AG04449 (cell line): ENCODE measurements around the gene BRDT.
A peak's percentile ranks its signal among the peaks of the same experiment; 100 is the strongest.
"Not testable (repeated sequence)": the region's sequence is repeated elsewhere in the genome, so short reads cannot be mapped to it uniquely, and the experiment has no call there.

Experiments
- CTCF ChIA-PET: fragments of 350-600 bp; formaldehyde crosslinking; extraction: SDS; loops from one replicate; lab custom pipeline; 2021; ENCODE audit warnings: antibody characterized with exemption; lab: Yijun Ruan, JAX
- POLR2A ChIA-PET: fragments of 400-600, 350-600 bp; formaldehyde crosslinking; extraction: SDS; loops from one replicate; lab custom pipeline; 2020; ENCODE audit warnings: antibody characterized with exemption, inconsistent platforms; lab: Yijun Ruan, JAX
- DNase-seq: peaks from one replicate; pipeline ENCODE4 v3.0.0-alpha.2; 2010; ENCODE audit warnings: low read depth, low spot score
- H3K4me3 ChIP-seq: 2 replicates; pipeline ENCODE4 v1.5.1; 2011; ENCODE audit warnings: low read depth, mild to moderate bottlenecking, control low read depth, low read length
- TF ChIP-seq, protein P1 (sequence below): IDR thresholded peaks from one replicate; pipeline ENCODE4 v1.5.1; 2011; ENCODE audit warnings: mild to moderate bottlenecking, moderate library complexity, low read length, control low read depth, inconsistent platforms; ENCODE audit not compliant: insufficient read depth; ENCODE audit errors: missing control alignments

BRDT gene

DNA sequence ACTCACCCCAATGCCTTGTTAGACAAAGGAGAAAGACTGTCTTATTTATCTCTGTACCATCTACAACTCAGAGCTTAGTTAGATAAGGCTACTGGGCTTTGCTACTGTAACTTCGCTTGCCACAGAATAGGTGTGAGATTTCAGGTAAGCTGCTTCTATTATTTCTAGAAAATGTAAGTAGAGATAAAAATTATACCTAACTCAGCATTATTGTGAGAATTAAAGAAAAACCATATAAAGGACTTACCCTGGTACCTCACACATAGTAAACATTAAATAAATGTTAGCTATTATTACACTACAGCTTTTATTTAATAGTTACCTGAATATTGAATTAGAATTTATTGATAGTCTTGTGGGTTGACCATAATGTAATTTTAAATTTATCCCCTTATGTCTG, 44.1 kb downstream of the BRDT start:
- TF ChIP-seq, protein P1, sequence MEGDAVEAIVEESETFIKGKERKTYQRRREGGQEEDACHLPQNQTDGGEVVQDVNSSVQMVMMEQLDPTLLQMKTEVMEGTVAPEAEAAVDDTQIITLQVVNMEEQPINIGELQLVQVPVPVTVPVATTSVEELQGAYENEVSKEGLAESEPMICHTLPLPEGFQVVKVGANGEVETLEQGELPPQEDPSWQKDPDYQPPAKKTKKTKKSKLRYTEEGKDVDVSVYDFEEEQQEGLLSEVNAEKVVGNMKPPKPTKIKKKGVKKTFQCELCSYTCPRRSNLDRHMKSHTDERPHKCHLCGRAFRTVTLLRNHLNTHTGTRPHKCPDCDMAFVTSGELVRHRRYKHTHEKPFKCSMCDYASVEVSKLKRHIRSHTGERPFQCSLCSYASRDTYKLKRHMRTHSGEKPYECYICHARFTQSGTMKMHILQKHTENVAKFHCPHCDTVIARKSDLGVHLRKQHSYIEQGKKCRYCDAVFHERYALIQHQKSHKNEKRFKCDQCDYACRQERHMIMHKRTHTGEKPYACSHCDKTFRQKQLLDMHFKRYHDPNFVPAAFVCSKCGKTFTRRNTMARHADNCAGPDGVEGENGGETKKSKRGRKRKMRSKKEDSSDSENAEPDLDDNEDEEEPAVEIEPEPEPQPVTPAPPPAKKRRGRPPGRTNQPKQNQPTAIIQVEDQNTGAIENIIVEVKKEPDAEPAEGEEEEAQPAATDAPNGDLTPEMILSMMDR = no peak
- ChIA-PET POLR2A (no interaction called here), CTCF (interaction anchor here (0.6 to 1.1 kb wide), 2 partner anchors 298 to 479 kb away, joined by 3 to 7 read pairs; no protein-coding TSS in a partner anchor)
- no peak overlapping the region for H3K4me3 ChIP-seq
- DNase-seq = no peak

DNA sequence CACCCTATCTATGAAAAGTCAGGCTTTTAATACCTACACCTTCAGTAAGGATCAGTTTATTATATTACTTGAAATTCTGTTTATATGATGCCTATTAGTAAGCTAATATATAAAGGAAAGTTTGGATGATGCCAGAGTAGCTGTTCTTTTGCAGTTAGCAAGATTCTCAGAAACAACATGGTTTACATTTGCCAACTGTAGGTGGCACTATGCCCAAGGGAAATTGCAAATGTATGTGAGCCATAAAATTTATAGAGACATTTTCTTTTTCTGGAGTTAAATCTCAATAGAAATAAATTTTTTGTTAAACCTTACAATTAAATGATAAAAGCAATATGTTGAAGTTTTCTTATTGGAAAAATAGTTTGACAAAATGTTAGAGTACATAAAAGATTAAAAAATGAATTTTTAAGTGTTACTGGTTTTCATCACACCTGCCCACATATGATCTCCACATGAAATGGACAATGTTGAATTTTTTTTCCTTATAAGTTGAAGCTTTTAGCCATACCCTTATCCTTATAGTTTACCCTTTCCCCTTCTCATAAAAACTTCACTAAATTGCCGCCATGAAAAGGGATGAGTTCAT, 48.5 kb downstream of the BRDT start:
- TF ChIP-seq, protein P1 = peak; percentile 45
- CTCF ChIA-PET = interaction anchor here (0.7 to 7.8 kb wide), 34 partner anchors 8 to 748 kb away, joined by 3 to 163 read pairs (median 4); no protein-coding TSS in a partner anchor
- peak; percentile 5 for DNase-seq
- POLR2A ChIA-PET = no interaction called here
- no peak overlapping the region for H3K4me3 ChIP-seq

DNA sequence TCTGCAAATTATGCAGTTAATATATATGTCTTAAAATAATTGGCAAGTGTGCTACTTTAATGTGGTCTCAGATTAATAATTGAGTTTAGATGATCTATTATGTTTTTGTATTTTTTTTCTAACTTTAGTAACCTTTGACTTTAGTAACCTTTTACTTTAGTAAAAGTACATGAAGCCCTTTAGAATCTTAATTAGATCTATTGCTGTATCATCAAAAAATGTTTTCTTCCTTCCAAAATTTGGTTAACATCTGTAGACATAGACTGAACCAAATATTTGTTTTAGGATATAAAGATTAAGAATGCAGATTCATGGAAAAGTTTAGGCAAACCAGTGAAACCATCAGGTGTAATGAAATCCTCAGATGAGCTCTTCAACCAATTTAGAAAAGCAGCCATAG, 54.9 kb downstream of the BRDT start:
- no peak for DNase-seq
- ChIA-PET POLR2A (no interaction called here), CTCF (interaction anchor here (2.4 kb wide), 1 partner anchor 287 kb away, joined by 11 read pairs; no protein-coding TSS in a partner anchor)
- H3K4me3 ChIP-seq = no peak overlapping the region
- TF ChIP-seq, protein P1 = no peak

DNA sequence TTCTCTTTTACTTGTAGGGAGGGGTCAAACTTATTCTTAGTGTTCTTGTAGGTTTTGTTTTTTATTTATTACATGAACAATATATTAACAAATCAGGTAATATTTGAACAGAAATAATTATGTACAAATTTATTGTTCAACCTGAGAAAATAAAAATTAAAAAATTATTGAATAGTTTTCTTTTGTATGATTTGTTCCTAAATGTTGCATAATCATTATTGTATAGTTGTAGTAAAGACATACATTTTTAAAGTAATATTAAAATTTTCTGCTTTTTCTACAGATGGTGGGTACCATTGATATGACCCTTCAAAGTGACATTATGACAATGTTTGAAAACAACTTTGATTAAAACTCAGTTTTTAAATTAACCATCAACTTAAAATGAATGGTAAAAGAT, 64.7 kb downstream of the BRDT start:
- ChIA-PET POLR2A (no interaction called here), CTCF (interaction anchor here (0.8 to 1.2 kb wide), 2 partner anchors 17 to 296 kb away, joined by 3 read pairs; no protein-coding TSS in a partner anchor)
- TF ChIP-seq, protein P1 = no peak
- H3K4me3 ChIP-seq = no peak overlapping the region
- DNase-seq = no peak

DNA sequence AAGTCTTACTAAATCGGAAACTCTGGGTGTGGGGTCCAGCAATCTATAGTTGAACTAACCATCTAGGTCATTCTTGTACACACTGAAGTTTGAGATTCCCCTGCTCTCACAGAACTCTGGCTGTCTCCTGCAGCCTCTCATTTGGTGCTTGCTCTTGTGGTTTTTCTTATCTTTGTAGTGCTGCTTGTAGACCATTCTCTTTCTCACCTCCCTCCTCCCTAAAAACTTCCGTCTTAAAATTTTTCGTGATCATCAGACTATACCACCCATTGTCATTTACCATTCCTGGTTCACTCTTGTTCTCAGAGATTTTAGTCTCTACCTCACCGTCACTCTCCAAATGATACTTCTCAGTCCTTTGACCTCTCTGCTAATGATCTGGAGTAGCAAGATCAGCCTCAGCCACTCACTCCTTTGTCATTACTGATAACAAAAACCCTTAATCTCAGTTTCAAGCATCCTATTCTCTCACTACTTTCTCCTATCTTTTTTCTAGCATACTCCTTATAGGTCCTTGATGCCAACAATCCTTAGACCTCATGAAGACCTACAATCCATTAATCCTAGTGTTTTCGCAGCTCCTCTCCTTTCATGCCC, 67.6 kb downstream of the BRDT start:
- DNase-seq = no peak
- ChIA-PET POLR2A (no interaction called here), CTCF (no interaction called here)
- H3K4me3 ChIP-seq = no peak overlapping the region
- TF ChIP-seq, protein P1 = no peak

DNA sequence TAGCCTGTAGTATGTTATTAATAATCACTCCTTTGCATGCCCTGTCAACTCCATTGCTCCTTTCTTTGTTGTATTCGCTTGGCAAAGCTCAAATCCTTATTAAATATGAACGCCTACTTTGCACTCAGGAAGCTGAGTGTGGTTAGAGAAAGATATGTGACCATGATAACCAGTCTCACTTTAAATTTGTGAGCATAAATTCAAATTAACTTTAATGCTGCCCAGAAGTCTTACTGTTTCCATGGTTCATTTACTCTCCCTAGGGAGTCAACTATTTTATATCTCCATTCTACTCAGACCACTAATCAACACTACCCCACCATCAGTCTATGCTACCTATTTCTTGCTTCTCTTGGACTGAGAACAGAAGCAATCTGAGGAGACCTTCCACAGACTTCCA, 68.5 kb downstream of the BRDT start:
- DNase-seq = no peak
- POLR2A ChIA-PET = no interaction called here
- no peak overlapping the region for H3K4me3 ChIP-seq
- CTCF ChIA-PET = no interaction called here
- TF ChIP-seq, protein P1 = no peak

DNA sequence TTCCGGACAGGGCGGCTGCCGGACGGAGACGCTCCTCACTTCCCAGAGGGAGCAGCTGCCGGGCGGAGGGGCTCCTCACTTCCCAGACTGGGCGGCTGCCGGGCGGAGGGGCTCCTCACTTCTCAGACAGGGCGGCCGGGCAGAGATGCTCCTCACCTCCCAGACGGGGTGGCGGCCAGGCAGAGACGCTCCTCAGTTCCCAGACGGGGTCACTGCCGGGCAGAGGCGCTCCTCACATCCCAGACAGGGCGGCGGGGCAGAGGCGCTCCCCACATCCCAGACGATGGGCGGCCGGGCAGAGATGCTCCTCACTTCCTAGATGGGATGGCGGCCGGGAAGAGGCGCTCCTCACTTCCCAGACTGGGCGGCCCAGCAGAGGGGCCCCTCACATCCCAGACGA, 76.8 kb downstream of the BRDT start:
- POLR2A ChIA-PET, CTCF ChIA-PET: not testable (repeated sequence)

More for the DNA sequence above, 76.8 kb downstream of the BRDT start:
- H3K4me3 ChIP-seq, DNase-seq: not testable (repeated sequence)
